Peyer's patch (tissue), 4 donors: ENCODE results near the gene AKAP7. TPM values are rescaled to one million over a fixed set of nuclear protein-coding genes. Genes with fewer than 3 reads are reported as not detected.

ENCODE experiments used
- DNase-seq, 3 donors: peaks; one replicate each; pipeline ENCODE4 v3.0.0-alpha.2; 2017 to 2019
- H3K27ac ChIP-seq, 4 donors: fragments of 200-600 bp; sonication (generic); one replicate each; pipeline ENCODE4 v1.5.1; 2016 to 2019
- H3K27me3 ChIP-seq, 2 donors: fragments of 200-600 bp; sonication (generic); one replicate each; pipeline ENCODE4 v1.5.1; 2019
- H3K36me3 ChIP-seq, 3 donors: fragments of 200-600 bp; sonication (generic); one replicate each; pipeline ENCODE4 v1.5.1; 2016 to 2019
- H3K4me1 ChIP-seq, 4 donors: fragments of 200-600 bp; sonication (generic); one replicate each; pipeline ENCODE4 v1.5.1; 2016 to 2019
- H3K4me3 ChIP-seq, 4 donors: fragments of 200-600 bp; sonication (generic); 1 replicate in 3 of 4; 2 replicates in 1 of 4; pipeline ENCODE4 v1.5.1; 2016 to 2019; ENCODE audit warnings: mild to moderate bottlenecking in 1 of 4
- H3K9me3 ChIP-seq, 4 donors: fragments of 200-600 bp; sonication (generic); one replicate each; pipeline ENCODE4 v1.5.1; 2016 to 2019; ENCODE audit warnings: mild to moderate bottlenecking in 1 of 4
- POLR2A ChIP-seq, 2 donors: fragments of 450-650 bp; IDR thresholded peaks; one replicate each; pipeline ENCODE4 v1.5.1; 2017; ENCODE audit warnings: antibody characterized with exemption in 2 of 2, mild to moderate bottlenecking in 2 of 2, moderate library complexity in 2 of 2
- total RNA-seq, 4 donors: library from RNA; depleted of rRNA; stranded (reverse); fragments of >200 nt; gene quantifications; one replicate each; pipeline ENCODE4 v1.1.0, GENCODE V29; 2016
- TF ChIP-seq, protein P1 (sequence below), 6 experiments: fragments of 450-650 bp in 4 of 6; fragments of 200-600 bp in 2 of 6; sonication (generic) in 1 of 6; IDR thresholded peaks; one replicate each; pipeline ENCODE4 v1.5.1; 2017 to 2019; ENCODE audit warnings: antibody characterized with exemption in 6 of 6, mild to moderate bottlenecking in 3 of 6, moderate library complexity in 1 of 6

AKAP7 gene
- total RNA-seq, 4 donors from 2014 or later: 8.3 to 24.7 (median 13.3) TPM

- DNase-seq: no peak
- H3K4me1 ChIP-seq: no peaks in the 10 kb centered on the region
- TF ChIP-seq, protein P1, sequence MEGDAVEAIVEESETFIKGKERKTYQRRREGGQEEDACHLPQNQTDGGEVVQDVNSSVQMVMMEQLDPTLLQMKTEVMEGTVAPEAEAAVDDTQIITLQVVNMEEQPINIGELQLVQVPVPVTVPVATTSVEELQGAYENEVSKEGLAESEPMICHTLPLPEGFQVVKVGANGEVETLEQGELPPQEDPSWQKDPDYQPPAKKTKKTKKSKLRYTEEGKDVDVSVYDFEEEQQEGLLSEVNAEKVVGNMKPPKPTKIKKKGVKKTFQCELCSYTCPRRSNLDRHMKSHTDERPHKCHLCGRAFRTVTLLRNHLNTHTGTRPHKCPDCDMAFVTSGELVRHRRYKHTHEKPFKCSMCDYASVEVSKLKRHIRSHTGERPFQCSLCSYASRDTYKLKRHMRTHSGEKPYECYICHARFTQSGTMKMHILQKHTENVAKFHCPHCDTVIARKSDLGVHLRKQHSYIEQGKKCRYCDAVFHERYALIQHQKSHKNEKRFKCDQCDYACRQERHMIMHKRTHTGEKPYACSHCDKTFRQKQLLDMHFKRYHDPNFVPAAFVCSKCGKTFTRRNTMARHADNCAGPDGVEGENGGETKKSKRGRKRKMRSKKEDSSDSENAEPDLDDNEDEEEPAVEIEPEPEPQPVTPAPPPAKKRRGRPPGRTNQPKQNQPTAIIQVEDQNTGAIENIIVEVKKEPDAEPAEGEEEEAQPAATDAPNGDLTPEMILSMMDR (IDR thresholded peaks at IDR 0.05): no peak
- TF ChIP-seq POLR2A (IDR thresholded peaks at IDR 0.05): no peak
- H3K36me3 ChIP-seq: no peaks in the 10 kb centered on the region
- H3K9me3 ChIP-seq: no peaks in the 10 kb centered on the region
- no peak overlapping the region for H3K4me3 ChIP-seq
- H3K27me3 ChIP-seq: no peaks in the 10 kb centered on the region
- no peak overlapping the region for H3K27ac ChIP-seq
These were observed 170.0 kb downstream of the AKAP7 start for GRCh38 chr6:131305037-131305850.

DNA sequence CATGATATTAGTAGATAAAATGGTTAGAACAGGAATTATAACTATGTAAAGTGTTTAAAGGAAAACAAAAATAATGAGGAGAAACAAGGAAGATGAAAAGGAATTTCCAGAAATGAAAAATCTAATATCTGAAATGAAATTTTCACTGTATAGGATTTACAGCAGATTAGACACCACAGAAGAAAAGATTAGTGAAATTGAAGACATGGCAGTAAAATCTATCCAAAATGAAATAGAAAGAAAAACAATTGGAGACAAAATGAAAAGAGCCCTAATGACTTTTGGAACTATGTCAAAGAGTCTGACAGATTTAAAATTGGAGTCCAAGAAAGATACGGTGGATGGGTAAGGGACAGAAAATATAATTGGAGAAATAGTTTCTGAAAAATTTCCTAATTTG, 174.2 kb downstream of the AKAP7 start:
- Histone ChIP-seq H3K36me3 (no peaks in the 10 kb centered on the region), H3K27ac (no peak overlapping the region), H3K4me1 (no peaks in the 10 kb centered on the region), H3K27me3 (no peaks in the 10 kb centered on the region), H3K4me3 (no peak overlapping the region), H3K9me3 (no peaks in the 10 kb centered on the region)
- DNase-seq: no peak
- no peak for TF ChIP-seq POLR2A (IDR thresholded peaks at IDR 0.05)
- TF ChIP-seq, protein P1 (IDR thresholded peaks at IDR 0.05): no peak

- no peak for DNase-seq
- Histone ChIP-seq H3K36me3 (no peaks in the 10 kb centered on the region), H3K27me3 (no peaks in the 10 kb centered on the region), H3K4me1 (no peaks in the 10 kb centered on the region), H3K9me3 (no peaks in the 10 kb centered on the region), H3K27ac (no peak overlapping the region), H3K4me3 (no peak overlapping the region)
- TF ChIP-seq, protein P1 (IDR thresholded peaks at IDR 0.05): no peak
- TF ChIP-seq POLR2A (IDR thresholded peaks at IDR 0.05): no peak
These were observed 179.6 kb downstream of the AKAP7 start for GRCh38 chr6:131314838-131315237.

DNA sequence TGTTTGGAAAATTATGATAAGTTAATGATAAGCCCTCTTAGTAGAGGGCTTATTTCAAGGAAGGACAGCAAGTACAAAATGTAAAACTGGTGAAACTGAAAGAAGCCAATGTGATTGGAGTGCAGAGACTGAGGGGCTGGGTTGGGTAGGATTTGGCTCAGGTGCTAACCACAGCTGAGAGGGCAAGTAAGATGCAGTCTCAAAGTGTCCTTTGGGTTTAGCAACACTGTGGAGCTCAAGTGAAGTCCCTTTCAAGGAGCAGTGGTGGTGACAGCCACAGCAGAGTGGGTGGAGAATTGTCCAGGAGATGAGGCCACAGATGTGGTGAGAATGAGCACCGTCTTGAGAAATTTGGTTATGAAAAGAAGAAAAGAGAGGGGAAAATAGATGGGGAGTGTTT, 181.4 kb downstream of the AKAP7 start:
- TF ChIP-seq POLR2A (IDR thresholded peaks at IDR 0.05): no peak
- Histone ChIP-seq H3K9me3 (no peaks in the 10 kb centered on the region), H3K4me1 (no peaks in the 10 kb centered on the region), H3K4me3 (no peak overlapping the region), H3K27me3 (no peaks in the 10 kb centered on the region), H3K36me3 (no peaks in the 10 kb centered on the region), H3K27ac (no peak overlapping the region)
- no peak for DNase-seq

- no peaks in the 10 kb centered on the region for H3K9me3 ChIP-seq
- TF ChIP-seq, protein P1 (IDR thresholded peaks at IDR 0.05): no peak
- TF ChIP-seq POLR2A (IDR thresholded peaks at IDR 0.05): no peak
- H3K27ac ChIP-seq: no peak overlapping the region
- no peaks in the 10 kb centered on the region for H3K27me3 ChIP-seq
- no peaks in the 10 kb centered on the region for H3K36me3 ChIP-seq
- DNase-seq: no peak
- H3K4me3 ChIP-seq: no peak overlapping the region
- no peaks in the 10 kb centered on the region for H3K4me1 ChIP-seq
These were observed 182.2 kb downstream of the AKAP7 start for GRCh38 chr6:131317516-131317915.

- Histone ChIP-seq H3K36me3 (no peaks in the 10 kb centered on the region), H3K4me3 (no peak overlapping the region), H3K4me1 (no peaks in the 10 kb centered on the region), H3K27me3 (no peaks in the 10 kb centered on the region), H3K9me3 (no peaks in the 10 kb centered on the region), H3K27ac (no peak overlapping the region)
- no peak for DNase-seq
- no peak for TF ChIP-seq POLR2A (IDR thresholded peaks at IDR 0.05)
- TF ChIP-seq, protein P1 (IDR thresholded peaks at IDR 0.05): no peak
These were observed 186.3 kb downstream of the AKAP7 start for GRCh38 chr6:131321589-131321988.
